HUES64 (cell line): ENCODE data around the gene DNM3.
"Not testable (repeated sequence)": the region's sequence is repeated elsewhere in the genome, so short reads cannot be mapped to it uniquely, and the experiment has no call there.

Experiments
- H3K27ac ChIP-seq: 2 replicates; pipeline ENCODE4 v1.7.0; 2013; ENCODE audit warnings: low read depth, low read length, inconsistent platforms
- H3K27me3 ChIP-seq: 2 replicates; pipeline ENCODE4 v1.6.1; 2013; ENCODE audit warnings: mild to moderate bottlenecking, low read length; ENCODE audit not compliant: insufficient read depth
- H3K36me3 ChIP-seq: 2 replicates; pipeline ENCODE4 v1.6.1; 2013; ENCODE audit warnings: mild to moderate bottlenecking, low read length; ENCODE audit not compliant: insufficient read depth
- H3K4me1 ChIP-seq: 2 replicates; pipeline ENCODE4 v1.6.1; 2013; ENCODE audit warnings: mild to moderate bottlenecking, low read length, moderate library complexity; ENCODE audit not compliant: insufficient read depth
- H3K4me3 ChIP-seq: 2 replicates; pipeline ENCODE4 v1.5.1; 2013; ENCODE audit warnings: mild to moderate bottlenecking, low read length, moderate library complexity
- H3K9ac ChIP-seq: 2 replicates; pipeline ENCODE4 v1.6.1; 2013; ENCODE audit warnings: mild to moderate bottlenecking, low read depth, low read length
- H3K9me3 ChIP-seq: 2 replicates; pipeline ENCODE4 v1.6.1; 2013; ENCODE audit warnings: low read depth, low read length; ENCODE audit not compliant: insufficient read depth
- WGBS: fragments of 150-250, 120-280 bp; methylation state at CpG from one replicate; pipeline ENCODE4 v1.1.7; 2013; ENCODE audit warnings: missing lambda C conversion rate; 5-methylcytosine and 5-hydroxymethylcytosine counted together

Gene DNM3

GRCh38 chr1:172041742-172042141 is 200.4 kb downstream of the DNM3 start:
- Histone ChIP-seq H3K27me3 (no peaks in the 10 kb centered on the region), H3K9me3 (no peaks in the 10 kb centered on the region), H3K36me3 (no peaks in the 10 kb centered on the region), H3K27ac (no peak overlapping the region), H3K4me1 (no peaks in the 10 kb centered on the region), H3K4me3 (no peak overlapping the region), H3K9ac (no peak overlapping the region)
- 100% methylated on average over 2 of the region's 2 CpGs for WGBS

GRCh38 chr1:172043900-172044299 is 202.6 kb downstream of the DNM3 start:
- H3K27ac ChIP-seq = no peak overlapping the region
- no peak overlapping the region for H3K4me3 ChIP-seq
- no peaks in the 10 kb centered on the region for H3K36me3 ChIP-seq
- H3K9me3 ChIP-seq = no peaks in the 10 kb centered on the region
- no peaks in the 10 kb centered on the region for H3K4me1 ChIP-seq
- no peak overlapping the region for H3K9ac ChIP-seq
- no peaks in the 10 kb centered on the region for H3K27me3 ChIP-seq

GRCh38 chr1:172051898-172052297 is 210.6 kb downstream of the DNM3 start:
- H3K4me3 ChIP-seq = no peak overlapping the region
- H3K36me3 ChIP-seq = no peaks in the 10 kb centered on the region
- H3K9me3 ChIP-seq = no peaks in the 10 kb centered on the region
- H3K27me3 ChIP-seq = no peaks in the 10 kb centered on the region
- 86% methylated on average over 2 of the region's 2 CpGs for WGBS
- no peak overlapping the region for H3K9ac ChIP-seq
- H3K4me1 ChIP-seq = no peaks in the 10 kb centered on the region
- no peak overlapping the region for H3K27ac ChIP-seq

- Histone ChIP-seq H3K4me3 (no peak overlapping the region), H3K36me3 (no peaks in the 10 kb centered on the region), H3K4me1 (no peaks in the 10 kb centered on the region), H3K9me3 (no peaks in the 10 kb centered on the region), H3K27ac (no peak overlapping the region), H3K9ac (no peak overlapping the region), H3K27me3 (no peaks in the 10 kb centered on the region)
- no CpG with 5 or more reads among the region's 1 CpG for WGBS
These were observed 212.9 kb downstream of the DNM3 start for GRCh38 chr1:172054172-172054571.

DNA sequence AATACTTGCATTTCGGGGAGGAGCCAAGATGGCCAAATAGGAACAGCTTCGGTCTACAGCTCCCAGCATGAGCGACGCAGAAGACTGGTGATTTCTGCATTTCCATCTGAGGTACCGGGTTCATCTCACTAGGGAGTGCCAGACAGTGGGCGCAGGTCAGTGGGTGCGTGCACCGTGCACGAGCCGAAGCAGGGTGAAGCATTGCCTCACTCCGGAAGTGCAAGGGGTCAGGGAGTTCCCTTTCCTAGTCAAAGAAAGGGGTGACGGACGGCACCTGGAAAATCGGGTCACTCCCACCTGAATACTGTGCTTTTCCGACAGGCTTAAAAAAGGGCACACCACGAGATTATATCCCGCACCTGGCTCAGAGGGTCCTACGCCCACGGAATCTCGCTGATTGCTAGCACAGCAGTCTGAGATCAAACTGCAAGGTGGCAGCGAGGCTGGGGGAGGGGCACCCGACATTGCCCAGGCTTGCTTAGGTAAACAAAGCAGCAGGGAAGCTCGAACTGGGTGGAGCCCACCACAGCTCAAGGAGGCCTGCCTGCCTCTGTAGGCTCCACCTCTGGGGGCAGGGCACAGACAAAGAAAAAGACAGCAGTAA is 214.6 kb downstream of the DNM3 start:
- H3K4me3 ChIP-seq, H3K9me3 ChIP-seq, H3K27me3 ChIP-seq, H3K9ac ChIP-seq, H3K4me1 ChIP-seq, H3K36me3 ChIP-seq, H3K27ac ChIP-seq: not testable (repeated sequence)
- WGBS = 87% methylated on average over 20 of the region's 23 CpGs

- Histone ChIP-seq H3K27me3 (no peaks in the 10 kb centered on the region), H3K27ac (no peak overlapping the region), H3K36me3 (no peaks in the 10 kb centered on the region), H3K4me1 (no peaks in the 10 kb centered on the region), H3K9me3 (no peaks in the 10 kb centered on the region), H3K4me3 (no peak overlapping the region), H3K9ac (no peak overlapping the region)
- WGBS = 97% methylated on average over 3 of the region's 3 CpGs
These were observed 227.0 kb downstream of the DNM3 start for GRCh38 chr1:172068334-172068733.

DNA sequence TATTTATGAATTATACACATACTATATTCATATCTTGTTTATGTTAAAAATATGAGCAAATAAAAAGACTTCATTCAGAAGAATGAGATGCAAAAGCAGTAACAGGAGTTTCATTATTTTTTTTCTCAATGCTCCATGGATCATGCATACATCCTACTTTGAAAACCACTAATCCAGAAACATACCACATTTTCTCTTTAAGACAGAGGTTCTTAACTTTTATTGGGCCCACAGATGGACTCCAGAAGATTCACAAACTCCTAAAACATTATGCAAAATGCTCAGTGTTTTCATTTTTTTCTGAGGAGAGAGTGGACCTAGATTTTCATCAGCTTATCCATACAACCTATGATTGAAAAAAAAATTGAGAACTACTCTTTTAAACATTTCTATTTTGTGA is 227.8 kb downstream of the DNM3 start:
- Histone ChIP-seq H3K27ac (no peak overlapping the region), H3K27me3 (no peaks in the 10 kb centered on the region), H3K36me3 (no peaks in the 10 kb centered on the region), H3K4me3 (no peak overlapping the region), H3K9me3 (no peaks in the 10 kb centered on the region), H3K9ac (no peak overlapping the region), H3K4me1 (no peaks in the 10 kb centered on the region)

DNA sequence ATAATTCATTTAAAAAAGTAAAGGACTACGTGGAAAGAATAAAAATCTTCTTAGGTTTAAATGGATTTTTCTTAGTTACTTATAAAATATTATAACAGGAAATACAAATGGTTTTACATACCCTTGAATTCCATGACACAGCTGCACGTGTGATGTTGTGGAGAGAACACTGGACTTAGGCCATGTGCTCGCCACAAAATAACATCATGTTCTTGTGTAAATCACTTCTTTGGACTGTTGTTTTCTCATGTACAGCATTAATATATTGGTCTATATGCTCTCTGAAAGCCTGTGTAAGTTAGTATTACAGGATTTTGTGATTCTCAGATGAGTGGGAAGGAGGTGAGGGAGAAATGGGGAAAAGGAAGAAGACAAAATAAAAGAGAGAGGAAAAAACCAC is 228.2 kb downstream of the DNM3 start:
- Histone ChIP-seq H3K27ac (no peak overlapping the region), H3K36me3 (no peaks in the 10 kb centered on the region), H3K9me3 (no peaks in the 10 kb centered on the region), H3K4me1 (no peaks in the 10 kb centered on the region), H3K27me3 (no peaks in the 10 kb centered on the region), H3K9ac (no peak overlapping the region), H3K4me3 (no peak overlapping the region)
- WGBS = 100% methylated on average over 2 of the region's 3 CpGs

DNA sequence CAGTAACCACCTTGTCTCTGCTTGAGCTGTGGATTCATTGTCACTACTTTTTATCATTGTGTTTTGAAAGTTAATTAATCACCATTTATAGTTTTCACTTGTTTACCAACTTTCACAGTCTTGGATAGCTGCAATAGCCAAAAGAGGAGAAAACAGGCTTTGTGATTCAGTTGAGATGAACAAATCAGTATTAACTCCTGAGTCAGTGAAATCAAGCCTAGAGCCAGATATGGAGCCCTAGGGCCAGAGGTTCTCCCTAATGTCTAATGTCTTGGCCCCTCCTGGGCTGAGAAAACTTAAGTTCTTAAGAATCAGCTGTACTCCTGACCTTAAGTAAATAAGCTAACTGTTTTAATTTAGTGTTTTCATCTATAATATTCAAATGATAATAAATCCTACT is 228.8 kb downstream of the DNM3 start:
- Histone ChIP-seq H3K27ac (no peak overlapping the region), H3K4me1 (no peaks in the 10 kb centered on the region), H3K9me3 (no peaks in the 10 kb centered on the region), H3K27me3 (no peaks in the 10 kb centered on the region), H3K36me3 (no peaks in the 10 kb centered on the region), H3K9ac (no peak overlapping the region), H3K4me3 (no peak overlapping the region)

DNA sequence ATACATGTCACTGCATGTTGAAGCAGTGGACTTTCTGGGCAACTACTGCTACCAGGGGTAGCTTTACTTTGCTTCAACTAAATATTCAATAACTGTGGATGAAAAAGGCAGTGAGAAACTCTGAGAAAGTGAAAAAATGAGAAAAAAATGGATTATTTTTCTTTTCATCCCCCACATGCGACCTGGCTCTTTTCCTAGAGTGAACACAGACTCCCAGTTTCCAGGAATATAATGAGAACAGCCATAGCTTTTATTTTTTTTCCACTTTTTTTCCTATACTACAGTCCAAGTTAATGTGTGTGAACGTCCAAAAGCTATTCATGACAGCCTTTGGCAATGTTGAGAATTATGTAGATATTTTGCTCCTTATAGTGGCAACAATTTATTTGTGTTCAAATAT is 230.4 kb downstream of the DNM3 start:
- Histone ChIP-seq H3K9me3 (no peaks in the 10 kb centered on the region), H3K27me3 (no peaks in the 10 kb centered on the region), H3K4me3 (no peak overlapping the region), H3K9ac (no peak overlapping the region), H3K4me1 (no peaks in the 10 kb centered on the region), H3K36me3 (no peaks in the 10 kb centered on the region), H3K27ac (no peak overlapping the region)
- 82% methylated on average over 1 of the region's 2 CpGs for WGBS

DNA sequence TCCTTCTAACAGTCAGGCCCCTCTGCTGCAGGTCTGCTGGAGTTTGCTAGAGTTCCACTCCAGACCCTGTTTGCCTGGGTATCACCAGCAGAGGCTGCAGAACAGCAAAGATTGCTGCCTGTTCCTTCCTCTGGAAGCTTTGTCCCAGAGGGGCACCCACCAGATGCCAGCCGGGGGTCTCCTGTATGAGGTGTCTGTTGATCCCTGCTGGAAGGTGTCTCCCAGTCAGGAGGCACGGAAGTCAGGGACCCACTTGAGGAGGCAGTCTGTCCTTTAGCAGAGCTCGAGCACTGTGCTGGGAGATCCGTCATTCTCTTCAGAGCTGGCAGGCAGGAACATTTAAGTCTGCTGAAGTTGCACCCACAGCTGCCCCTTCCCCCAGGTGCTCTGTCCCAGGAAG is 238.6 kb downstream of the DNM3 start:
- not testable (repeated sequence) for H3K27me3 ChIP-seq, H3K27ac ChIP-seq, H3K9me3 ChIP-seq, H3K36me3 ChIP-seq, H3K9ac ChIP-seq, H3K4me3 ChIP-seq, H3K4me1 ChIP-seq
- 92% methylated on average over 4 of the region's 4 CpGs for WGBS

- Histone ChIP-seq H3K27ac (no peak overlapping the region), H3K9me3 (no peaks in the 10 kb centered on the region), H3K36me3 (no peaks in the 10 kb centered on the region), H3K4me3 (no peak overlapping the region), H3K9ac (no peak overlapping the region), H3K27me3 (no peaks in the 10 kb centered on the region), H3K4me1 (no peaks in the 10 kb centered on the region)
- 93% methylated on average over 1 of the region's 1 CpG for WGBS
These were observed 241.9 kb downstream of the DNM3 start for GRCh38 chr1:172083191-172083590.
